ENCODE data around the gene NMRK1.

NMRK1 gene

GRCh38 chr9:75061169-75061568 is 26.8 kb downstream of the NMRK1 start:
- no peak for DNase-seq (ENCODE audit: low read depth in 3 of 3)

- no peak for DNase-seq (ENCODE audit: low read depth in 3 of 3)
Observed at GRCh38 chr9:75054368-75055001, 33.5 kb downstream of the NMRK1 start.

- DNase-seq (ENCODE audit: low read depth in 3 of 3) = no peak
Observed at GRCh38 chr9:75053869-75054268, 34.1 kb downstream of the NMRK1 start.

GRCh38 chr9:75051285-75051684 is 36.7 kb downstream of the NMRK1 start:
- no peak for DNase-seq (ENCODE audit: low read depth in 3 of 3)

- no peak for DNase-seq (ENCODE audit: low read depth in 3 of 3)
Observed at GRCh38 chr9:75047506-75047905, 40.4 kb downstream of the NMRK1 start.

- DNase-seq (ENCODE audit: low read depth in 3 of 3) = no peak
Observed at GRCh38 chr9:75046725-75047345, 41.1 kb downstream of the NMRK1 start.

- no peak for DNase-seq (ENCODE audit: low read depth in 3 of 3)
Observed at GRCh38 chr9:75041041-75041440, 46.9 kb downstream of the NMRK1 start.

- DNase-seq (ENCODE audit: low read depth in 3 of 3) = no peak
Observed at GRCh38 chr9:75039801-75040200, 48.2 kb downstream of the NMRK1 start.

- no peak for DNase-seq (ENCODE audit: low read depth in 3 of 3)
Observed at GRCh38 chr9:75039009-75039408, 48.9 kb downstream of the NMRK1 start.

- no peak for DNase-seq (ENCODE audit: low read depth in 3 of 3)
Observed at GRCh38 chr9:75036793-75037192, 51.2 kb downstream of the NMRK1 start.

GRCh38 chr9:75033791-75034473 is 54.0 kb downstream of the NMRK1 start:
- DNase-seq (ENCODE audit: low read depth in 3 of 3) = no peak

- peak; percentile 15 to 32 (median 20) for DNase-seq (ENCODE audit: low read depth in 3 of 3)
Observed at GRCh38 chr9:75027187-75028107, 60.5 kb downstream of the NMRK1 start.

- DNase-seq (ENCODE audit: low read depth in 3 of 3) = no peak
Observed at GRCh38 chr9:75023846-75024245, 64.1 kb downstream of the NMRK1 start.

GRCh38 chr9:75019654-75020053 is 68.3 kb downstream of the NMRK1 start:
- DNase-seq (ENCODE audit: low read depth in 3 of 3) = no peak

GRCh38 chr9:75019022-75019421 is 68.9 kb downstream of the NMRK1 start:
- no peak for DNase-seq (ENCODE audit: low read depth in 3 of 3)

GRCh38 chr9:75017378-75017777 is 70.6 kb downstream of the NMRK1 start:
- no peak for DNase-seq (ENCODE audit: low read depth in 3 of 3)

GRCh38 chr9:75013735-75014134 is 74.2 kb downstream of the NMRK1 start:
- DNase-seq (ENCODE audit: low read depth in 3 of 3) = no peak
